OCI-LY3 (cell line): ENCODE measurements around the gene FGF10.

Experiments used
- H2AFZ ChIP-seq: fragments of 200-600, 300-600 bp; shearing (Covaris generic); 2 replicates; pipeline ENCODE4 v1.6.0; 2014; ENCODE audit warnings: antibody characterized with exemption, low read depth, low read length
- H3K27ac ChIP-seq: fragments of 200-600, 300-600 bp; sonication (generic); 2 replicates; pipeline ENCODE4 v1.5.1; 2014; ENCODE audit warnings: mild to moderate bottlenecking, low read length, moderate library complexity, mixed read lengths
- H3K27me3 ChIP-seq: fragments of 200-600, 300-600 bp; sonication (generic); 2 replicates; pipeline ENCODE4 v1.6.1; 2014; ENCODE audit warnings: low read depth, low read length, mixed read lengths
- H3K36me3 ChIP-seq: fragments of 200-600, 300-600 bp; sonication (generic); replicated peaks from 2 replicates; pipeline ENCODE3; 2014; ENCODE audit warnings: low read depth, low read length, mixed read lengths
- H3K4me1 ChIP-seq: fragments of 300-600, 200-600 bp; sonication (generic); 2 replicates; pipeline ENCODE4 v1.6.1; 2014; ENCODE audit warnings: low read length, mixed read lengths
- H3K4me2 ChIP-seq: fragments of 200-600, 300-600 bp; sonication (generic); 2 replicates; pipeline ENCODE4 v1.6.1; 2014; ENCODE audit warnings: low read length, mixed read lengths
- H3K4me3 ChIP-seq: fragments of 300-600, 200-600 bp; sonication (generic); 2 replicates; pipeline ENCODE4 v1.5.1; 2014; ENCODE audit warnings: antibody characterized with exemption, mild to moderate bottlenecking, low read length, moderate library complexity
- H3K79me2 ChIP-seq: fragments of 300-600, 200-600 bp; shearing (Covaris generic); 2 replicates; pipeline ENCODE4 v1.6.1; 2014; ENCODE audit warnings: mild to moderate bottlenecking, low read length, mixed read lengths
- H3K9ac ChIP-seq: fragments of 300-600, 200-600 bp; shearing (Covaris generic); 2 replicates; pipeline ENCODE4 v1.6.0; 2014; ENCODE audit warnings: mild to moderate bottlenecking, low read length, moderate library complexity
- H3K9me3 ChIP-seq: fragments of 200-600, 300-600 bp; shearing (Covaris generic); 2 replicates; pipeline ENCODE4 v1.6.1; 2014; ENCODE audit warnings: low read length, mixed read lengths; ENCODE audit not compliant: insufficient read depth
- H4K20me1 ChIP-seq: fragments of 200-600, 300-600 bp; sonication (generic); 2 replicates; pipeline ENCODE4 v1.6.1; 2016; ENCODE audit warnings: low read length, mixed read lengths; ENCODE audit not compliant: insufficient read depth
- CTCF ChIP-seq: fragments of 200-600, 300-600 bp; sonication (generic); IDR thresholded peaks from 2 replicates; pipeline ENCODE4 v1.5.1; 2014; ENCODE audit warnings: antibody characterized with exemption, low read length, low read depth
- EZH2phosphoT487 ChIP-seq: fragments of 200-600 bp; shearing (Covaris generic); IDR thresholded peaks from 2 replicates; pipeline ENCODE4 v1.6.1; 2018; ENCODE audit warnings: antibody characterized with exemption, mixed run types, low read depth

FGF10 gene

GRCh38 chr5:44385291-44385900 is 3.8 kb downstream of the FGF10 start:
- Histone ChIP-seq H3K27me3 (no peaks in the 10 kb centered on the region), H2AFZ (no peak overlapping the region), H4K20me1 (no peaks in the 10 kb centered on the region), H3K79me2 (no peaks in the 10 kb centered on the region), H3K9me3 (no peaks in the 10 kb centered on the region), H3K4me1 (no peaks in the 10 kb centered on the region), H3K36me3 (no peaks in the 10 kb centered on the region), H3K4me2 (no peak overlapping the region), H3K4me3 (no peak overlapping the region), H3K9ac (no peak overlapping the region), H3K27ac (no peak overlapping the region)
- TF ChIP-seq EZH2phosphoT487 (no peak), CTCF (no peak)

- TF ChIP-seq CTCF (no peak), EZH2phosphoT487 (no peak)
- Histone ChIP-seq H2AFZ (no peak overlapping the region), H3K9ac (no peak overlapping the region), H3K4me2 (no peak overlapping the region), H4K20me1 (no peaks in the 10 kb centered on the region), H3K36me3 (no peaks in the 10 kb centered on the region), H3K79me2 (no peaks in the 10 kb centered on the region), H3K27me3 (no peaks in the 10 kb centered on the region), H3K4me1 (no peaks in the 10 kb centered on the region), H3K4me3 (no peak overlapping the region), H3K27ac (no peak overlapping the region), H3K9me3 (no peaks in the 10 kb centered on the region)
These were observed 4.4 kb downstream of the FGF10 start for GRCh38 chr5:44384816-44385215.

- Histone ChIP-seq H3K27ac (no peak overlapping the region), H3K9me3 (no peaks in the 10 kb centered on the region), H3K79me2 (no peaks in the 10 kb centered on the region), H3K4me1 (no peaks in the 10 kb centered on the region), H3K27me3 (no peaks in the 10 kb centered on the region), H3K4me3 (no peak overlapping the region), H2AFZ (no peak overlapping the region), H4K20me1 (no peaks in the 10 kb centered on the region), H3K36me3 (no peaks in the 10 kb centered on the region), H3K9ac (no peak overlapping the region), H3K4me2 (no peak overlapping the region)
- TF ChIP-seq EZH2phosphoT487 (no peak), CTCF (no peak)
These were observed 6.3 kb downstream of the FGF10 start for GRCh38 chr5:44382894-44383293.

GRCh38 chr5:44377057-44377456 is 12.2 kb downstream of the FGF10 start:
- no peak overlapping the region for H3K4me2 ChIP-seq
- no peaks in the 10 kb centered on the region for H3K27me3 ChIP-seq
- H3K36me3 ChIP-seq = no peaks in the 10 kb centered on the region
- no peaks in the 10 kb centered on the region for H3K79me2 ChIP-seq
- H3K9ac ChIP-seq = no peak overlapping the region
- H3K27ac ChIP-seq = no peak overlapping the region
- H3K4me3 ChIP-seq = no peak overlapping the region
- no peak overlapping the region for H2AFZ ChIP-seq
- no peaks in the 10 kb centered on the region for H3K4me1 ChIP-seq
- no peaks in the 10 kb centered on the region for H3K9me3 ChIP-seq
- TF ChIP-seq EZH2phosphoT487 (no peak), CTCF (no peak)
- H4K20me1 ChIP-seq = no peaks in the 10 kb centered on the region
